ENCODE measurements around the gene GRM3.

DNA sequence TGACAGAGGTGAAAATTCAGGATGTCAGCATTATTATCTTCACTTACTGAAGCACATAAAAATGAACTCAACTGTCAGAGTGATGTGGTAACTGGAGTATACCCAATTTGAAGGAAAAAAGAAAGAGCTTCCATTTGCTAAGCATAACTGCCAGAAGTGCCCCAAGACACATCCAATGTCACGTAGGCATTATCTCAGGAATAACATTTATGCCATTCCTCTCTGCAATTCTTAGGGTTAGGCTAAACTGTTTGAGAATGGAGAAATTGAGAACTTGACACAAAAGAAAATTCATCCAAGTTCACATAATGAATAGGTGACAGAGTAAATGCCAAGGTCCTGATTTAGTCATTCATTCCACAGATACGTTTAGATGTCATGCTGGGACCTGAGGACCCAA lies 148.6 kb downstream of the GRM3 start:
- TF ChIP-seq, protein P1, sequence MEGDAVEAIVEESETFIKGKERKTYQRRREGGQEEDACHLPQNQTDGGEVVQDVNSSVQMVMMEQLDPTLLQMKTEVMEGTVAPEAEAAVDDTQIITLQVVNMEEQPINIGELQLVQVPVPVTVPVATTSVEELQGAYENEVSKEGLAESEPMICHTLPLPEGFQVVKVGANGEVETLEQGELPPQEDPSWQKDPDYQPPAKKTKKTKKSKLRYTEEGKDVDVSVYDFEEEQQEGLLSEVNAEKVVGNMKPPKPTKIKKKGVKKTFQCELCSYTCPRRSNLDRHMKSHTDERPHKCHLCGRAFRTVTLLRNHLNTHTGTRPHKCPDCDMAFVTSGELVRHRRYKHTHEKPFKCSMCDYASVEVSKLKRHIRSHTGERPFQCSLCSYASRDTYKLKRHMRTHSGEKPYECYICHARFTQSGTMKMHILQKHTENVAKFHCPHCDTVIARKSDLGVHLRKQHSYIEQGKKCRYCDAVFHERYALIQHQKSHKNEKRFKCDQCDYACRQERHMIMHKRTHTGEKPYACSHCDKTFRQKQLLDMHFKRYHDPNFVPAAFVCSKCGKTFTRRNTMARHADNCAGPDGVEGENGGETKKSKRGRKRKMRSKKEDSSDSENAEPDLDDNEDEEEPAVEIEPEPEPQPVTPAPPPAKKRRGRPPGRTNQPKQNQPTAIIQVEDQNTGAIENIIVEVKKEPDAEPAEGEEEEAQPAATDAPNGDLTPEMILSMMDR (IDR thresholded peaks at IDR 0.05): no peak
- no peak for TF ChIP-seq POLR2A (IDR thresholded peaks at IDR 0.05)
